UCSD-AML1 (cell line): Measurements from ENCODE around the gene KLF6.

Source experiments
- DNase-seq: peaks from one replicate; lab custom pipeline; 2025; ENCODE audit not compliant: unreplicated experiment; lab: John Stamatoyannopoulos, UW

Gene KLF6

DNA sequence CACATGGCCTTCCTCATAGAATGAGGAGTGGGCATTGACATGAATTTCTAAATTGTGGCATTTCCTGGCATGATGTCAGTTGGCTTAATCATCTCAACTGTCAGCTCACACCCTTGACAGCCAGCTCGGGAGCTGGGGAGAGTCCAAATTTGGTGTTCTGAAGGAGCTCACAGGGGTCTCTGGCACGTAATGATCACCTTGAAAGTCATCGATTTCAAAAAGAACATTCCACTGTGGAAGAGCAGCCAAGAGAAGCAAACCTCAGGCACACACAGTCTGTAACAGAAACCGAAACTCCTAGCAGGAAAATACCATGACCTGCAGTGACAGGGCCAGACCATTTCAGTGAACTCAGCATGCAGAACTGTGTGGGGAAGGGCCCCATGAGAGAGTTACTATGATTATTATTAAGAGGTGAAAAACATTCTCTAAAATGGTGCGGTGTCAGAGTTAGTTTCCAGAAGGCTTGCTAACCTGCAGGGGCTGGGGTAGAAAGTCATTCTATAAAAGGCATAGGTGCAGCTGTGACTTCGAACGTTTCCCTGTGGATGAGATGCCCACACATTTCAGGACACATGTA, 26.4 kb upstream of the KLF6 start:
- no peak for DNase-seq

DNA sequence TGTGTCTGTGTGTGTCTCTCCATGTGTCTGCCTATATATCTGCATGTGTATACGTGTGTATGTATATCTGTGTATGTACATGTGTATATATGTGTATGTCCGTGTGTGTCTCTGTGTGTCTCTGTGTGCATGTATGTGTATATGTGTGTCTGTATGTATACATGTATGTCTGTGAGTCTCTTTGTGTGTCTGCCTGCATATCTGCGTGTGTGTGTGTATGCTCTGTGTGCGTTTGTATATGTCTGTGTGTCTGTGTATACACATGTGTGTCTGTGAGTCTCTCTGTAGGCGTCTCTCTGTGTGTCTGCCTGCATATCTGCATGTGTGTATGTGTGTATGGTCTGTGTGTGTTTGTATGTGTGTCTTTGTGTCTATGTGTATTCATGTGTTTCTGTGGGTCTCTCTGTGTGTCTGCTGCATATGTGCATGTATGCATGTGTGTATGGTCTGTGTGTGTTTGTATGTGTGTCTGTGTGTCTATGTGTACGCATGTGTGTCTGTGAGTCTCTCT, 23.7 kb upstream of the KLF6 start:
- no peak for DNase-seq

DNA sequence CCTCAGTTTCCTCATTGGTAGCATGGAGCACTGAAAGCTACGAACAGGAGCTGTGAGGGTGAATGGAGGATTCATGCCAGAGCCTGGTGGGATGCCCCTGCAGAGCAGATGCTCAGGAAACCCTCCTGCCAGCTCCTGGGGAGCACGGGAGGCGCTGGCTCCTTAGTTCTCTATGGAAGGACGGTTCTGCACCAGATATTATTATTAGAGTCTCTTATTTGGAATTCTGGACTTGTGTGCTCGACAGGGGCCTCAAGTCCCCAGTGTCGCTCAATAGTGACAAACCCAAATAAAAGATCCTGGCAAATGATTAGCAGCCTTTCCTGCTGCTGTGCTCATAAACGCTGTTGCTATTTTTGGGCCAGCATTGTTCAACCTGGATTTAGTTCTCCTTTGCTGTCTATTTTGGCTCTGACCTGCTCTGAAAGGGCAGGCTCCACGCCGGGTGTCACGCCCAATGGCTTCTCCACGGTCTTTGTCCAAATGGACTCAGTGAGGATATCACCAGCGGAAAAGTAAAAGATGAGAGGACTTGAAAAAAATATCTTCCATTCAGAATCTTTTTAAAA, 23.0 kb upstream of the KLF6 start:
- DNase-seq, result no peak

DNA sequence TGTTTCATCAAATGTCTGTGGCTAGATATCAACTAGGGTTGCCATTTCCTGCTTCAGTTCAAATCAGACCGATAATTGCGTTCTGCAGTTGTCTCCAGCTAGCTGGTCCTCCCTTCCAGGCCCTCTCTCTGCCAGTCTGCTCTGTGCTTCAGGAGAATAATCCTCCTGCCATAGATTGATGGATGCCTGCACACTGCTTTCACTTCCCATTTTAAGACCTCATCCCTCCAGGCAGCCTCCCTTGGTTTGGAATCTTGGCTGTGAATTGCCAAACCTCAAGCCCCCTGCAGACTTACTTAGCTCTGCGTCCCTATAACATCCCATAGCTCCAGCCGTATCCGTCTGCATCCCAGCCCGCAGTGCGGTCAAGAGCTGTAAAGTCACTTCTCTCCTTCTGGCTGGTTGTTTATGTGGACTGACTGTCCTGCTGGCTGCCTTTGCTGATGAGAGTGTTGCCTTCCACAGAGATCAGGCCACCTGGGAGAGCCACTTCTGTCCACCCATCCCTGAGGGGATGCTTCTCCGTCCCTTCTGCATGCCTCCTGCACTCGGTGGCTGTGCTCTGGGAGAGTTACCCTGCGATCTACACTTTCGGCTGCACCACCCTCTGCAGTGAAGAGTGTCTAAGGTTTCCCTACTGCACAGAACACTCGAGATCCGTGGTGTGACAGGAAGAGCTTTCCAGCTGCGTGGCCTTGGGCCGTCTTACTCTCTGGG, 22.4 kb upstream of the KLF6 start:
- no peak for DNase-seq

DNA sequence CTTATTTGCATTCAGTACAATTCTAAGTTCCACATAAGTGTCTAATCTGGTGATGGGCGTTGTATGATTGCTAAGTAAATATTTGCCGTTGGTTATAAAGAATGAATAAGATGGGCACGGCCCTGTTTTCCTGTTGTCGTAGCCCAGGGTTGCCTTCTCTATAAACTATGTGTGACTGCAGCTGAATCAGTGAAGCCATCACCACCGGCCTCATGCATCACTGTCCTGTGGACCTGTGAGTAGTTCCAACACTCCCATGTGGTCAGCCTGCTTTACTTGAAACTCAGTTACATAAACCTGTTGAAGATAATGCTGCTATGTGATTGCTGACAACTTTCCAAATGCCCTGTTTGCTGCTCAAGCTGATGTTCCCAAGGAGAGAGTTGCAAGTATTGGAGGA, 21.6 kb upstream of the KLF6 start:
- DNase-seq, result no peak

DNA sequence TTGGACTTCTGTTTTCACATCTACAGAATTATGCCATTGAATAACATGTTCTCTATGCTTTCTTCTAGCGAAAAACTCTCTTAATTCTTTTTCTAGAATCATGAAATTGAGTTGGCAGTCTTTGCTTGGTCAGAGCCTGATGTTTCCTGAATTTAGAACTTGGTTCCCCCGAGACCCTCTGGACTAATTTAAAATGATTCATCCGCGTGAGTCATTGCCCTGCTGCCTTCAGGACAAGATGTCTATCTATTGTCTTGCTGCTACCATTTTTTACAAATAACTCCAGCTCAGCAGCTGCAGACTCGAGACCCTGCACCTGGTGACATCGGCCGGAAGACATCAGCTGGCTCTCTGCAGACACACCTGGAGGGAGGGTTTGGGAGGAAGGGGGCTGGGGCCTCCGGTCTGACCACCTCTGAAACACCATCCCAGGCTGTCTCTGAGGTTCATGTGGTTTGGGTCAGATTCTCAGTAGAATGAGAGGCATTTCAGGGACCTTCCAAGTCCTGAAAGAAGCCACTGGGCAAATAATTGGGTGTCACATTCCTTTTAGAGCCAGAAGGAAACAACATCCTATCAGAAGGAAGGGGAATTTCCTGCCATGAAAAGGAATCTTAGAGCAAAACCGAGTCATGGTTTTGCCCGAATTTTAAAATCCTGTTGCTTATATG, 20.9 kb upstream of the KLF6 start:
- DNase-seq, result no peak

DNA sequence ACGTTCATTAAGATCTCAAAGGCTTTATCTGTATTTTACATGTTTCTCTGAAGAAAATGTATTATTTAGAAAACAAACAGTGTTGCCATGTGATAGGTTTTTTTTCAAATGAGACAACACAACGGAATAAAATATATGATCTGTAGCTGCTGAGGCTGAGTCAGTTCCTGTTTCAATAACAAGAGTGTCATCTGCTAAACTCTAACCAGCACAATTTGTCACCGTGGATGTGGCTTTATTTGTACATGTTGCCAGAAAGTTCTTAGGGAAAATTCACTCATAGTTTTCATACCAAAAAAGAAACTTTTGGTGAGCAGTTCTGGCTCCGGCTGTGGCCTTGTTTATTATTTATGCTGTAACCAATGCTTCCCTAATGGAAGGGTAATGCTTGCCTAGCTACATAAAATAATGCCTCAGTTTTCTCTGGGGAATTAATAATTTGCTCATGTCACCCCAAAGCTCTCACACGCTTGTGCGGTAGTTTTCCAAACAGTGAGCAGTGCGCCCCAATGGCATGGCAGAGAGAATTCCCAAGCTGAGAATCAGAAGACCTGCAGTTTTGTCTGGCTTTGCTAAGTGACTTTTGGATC, 20.3 kb upstream of the KLF6 start:
- DNase-seq, result no peak

DNA sequence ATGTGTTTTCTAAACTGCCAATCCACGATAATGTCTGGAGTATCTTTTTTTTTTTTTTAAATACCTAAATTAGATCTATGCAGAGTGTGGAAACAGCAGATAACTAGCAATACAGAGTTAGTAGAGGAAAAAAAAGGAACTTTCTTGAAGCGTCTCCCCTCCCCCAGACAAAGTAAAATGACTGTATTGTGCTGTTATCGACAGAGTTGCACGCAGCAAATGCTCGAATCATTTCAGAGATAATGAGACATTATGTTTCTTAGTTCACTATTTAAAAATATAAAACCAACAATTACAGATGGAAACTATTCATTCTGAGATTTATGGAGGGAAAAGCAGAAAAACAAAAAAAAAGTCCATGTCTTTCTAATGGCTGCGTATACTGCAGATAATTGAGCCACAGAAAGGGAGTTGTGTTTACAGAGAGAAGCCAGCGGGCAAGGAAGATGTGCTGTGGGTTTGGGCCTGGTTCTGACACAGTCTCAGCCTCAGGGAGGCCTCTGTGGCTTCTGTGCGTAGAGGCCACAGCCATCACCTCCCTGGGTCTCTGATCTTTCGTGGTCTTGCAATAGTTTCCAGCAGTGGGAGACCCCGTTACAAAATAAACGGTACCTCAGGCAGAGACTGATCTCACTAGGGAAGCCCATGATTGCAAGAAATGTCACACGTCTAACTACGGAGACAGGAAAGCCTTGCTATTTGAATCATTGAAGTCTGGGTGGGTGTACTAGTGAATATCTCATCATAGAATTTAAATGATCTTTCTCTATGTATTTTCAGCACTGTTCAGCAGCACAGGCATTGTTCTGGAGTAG, 19.1 kb upstream of the KLF6 start:
- no peak for DNase-seq

DNA sequence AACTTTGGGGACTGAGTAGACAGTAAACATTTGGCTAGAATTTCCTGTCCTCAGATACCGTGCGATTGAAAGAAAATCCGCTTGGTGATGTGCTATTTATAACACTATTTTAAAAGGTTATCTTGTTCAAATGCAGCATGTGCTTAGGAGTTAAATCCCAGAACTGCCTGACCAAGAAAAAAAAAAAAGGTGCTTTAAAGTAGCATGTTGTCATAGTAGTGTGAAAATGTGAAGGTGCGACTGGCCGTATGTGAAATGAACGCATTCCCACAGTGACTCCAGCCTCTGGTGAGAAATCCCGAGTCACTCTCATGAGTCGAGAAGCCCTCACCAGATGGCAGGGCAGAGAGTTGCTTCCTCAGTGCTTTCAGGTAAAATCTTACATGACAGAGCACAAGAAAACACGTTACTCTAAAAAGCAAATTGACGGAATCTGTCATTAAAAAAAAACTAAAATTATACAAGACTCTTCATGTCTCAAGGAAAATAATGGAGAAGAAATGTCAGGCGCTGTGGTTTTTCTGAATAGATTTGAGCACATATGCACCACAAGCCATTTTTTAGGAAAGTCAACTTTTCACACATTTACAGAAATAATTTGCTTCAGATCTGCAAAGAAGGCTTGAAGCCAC, 18.4 kb upstream of the KLF6 start:
- DNase-seq, result no peak

DNA sequence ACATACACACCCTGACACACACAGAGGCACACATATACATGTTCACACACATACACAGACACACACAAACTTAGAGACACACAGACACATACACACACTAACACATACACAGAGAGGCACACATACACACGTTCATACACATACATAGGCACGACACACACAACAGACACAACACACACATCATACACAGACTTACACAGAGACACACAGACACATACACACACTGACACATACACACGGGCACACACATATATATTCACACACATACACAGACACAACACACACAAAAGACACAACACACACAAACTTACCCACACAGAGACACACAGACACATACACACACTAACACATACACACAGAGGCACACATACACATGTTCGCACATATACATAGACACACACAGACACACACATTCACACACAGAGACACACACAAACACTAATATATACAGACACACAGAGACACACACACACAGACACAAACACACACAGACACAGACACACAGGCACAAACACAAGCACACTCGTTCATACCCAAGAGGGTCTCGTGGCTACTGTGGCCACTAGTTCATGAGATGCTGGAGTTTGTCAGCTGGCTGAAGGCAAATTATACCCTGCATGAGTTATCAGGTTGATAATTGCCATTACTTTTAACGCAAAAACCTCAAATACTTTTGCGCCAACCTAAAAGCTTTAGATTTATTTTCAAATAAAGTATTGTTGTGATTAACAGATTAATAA, 17.7 kb upstream of the KLF6 start:
- DNase-seq, result no peak

DNA sequence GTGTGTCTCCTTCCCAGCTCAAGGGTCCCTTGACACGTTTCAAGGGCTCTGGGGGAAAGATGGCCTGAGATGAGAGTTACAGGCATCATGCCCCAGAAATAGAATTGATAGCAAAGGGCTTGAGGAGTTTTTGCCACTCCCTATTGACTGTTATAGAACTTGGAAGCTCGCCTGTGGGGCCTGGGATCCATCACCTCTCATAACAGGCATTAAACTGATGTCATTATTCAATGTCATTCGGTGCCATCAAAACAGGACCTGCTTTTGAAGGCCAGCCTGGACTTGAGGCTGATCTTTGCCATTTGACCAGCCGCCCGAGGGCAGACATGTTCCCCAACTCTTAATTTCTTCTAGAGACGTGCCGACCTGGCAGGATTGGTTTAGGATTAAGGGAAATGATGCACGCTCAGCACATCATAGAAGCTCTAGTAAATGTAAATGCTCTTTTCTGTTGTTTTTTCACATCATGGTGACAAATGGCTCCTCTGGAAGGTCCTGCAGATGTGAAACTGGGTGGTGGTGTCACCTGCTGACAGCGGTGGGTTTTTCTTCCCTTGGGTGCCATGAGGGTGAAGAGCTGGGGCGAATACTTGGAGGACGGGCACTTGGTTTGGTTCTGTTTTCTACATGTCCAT, 16.7 kb upstream of the KLF6 start:
- DNase-seq, result no peak

DNA sequence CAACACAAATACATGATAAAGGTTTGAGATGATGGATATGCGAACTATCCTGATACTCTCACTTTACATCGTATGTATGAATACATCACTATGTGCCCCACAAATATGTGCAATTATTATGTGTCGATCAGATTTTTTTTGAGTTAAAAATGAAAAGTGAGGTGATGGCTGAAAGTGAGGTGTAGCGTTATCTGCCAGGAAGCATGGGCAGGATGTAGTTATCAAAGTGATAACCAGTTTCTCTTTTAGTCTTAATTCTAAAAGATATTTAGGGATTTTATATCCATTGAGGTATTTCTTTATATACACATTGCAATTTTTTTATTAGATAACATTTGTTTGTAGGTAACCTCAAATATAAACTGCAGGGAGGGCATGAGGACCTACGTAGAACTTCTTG, 15.6 kb upstream of the KLF6 start:
- DNase-seq, result no peak

DNA sequence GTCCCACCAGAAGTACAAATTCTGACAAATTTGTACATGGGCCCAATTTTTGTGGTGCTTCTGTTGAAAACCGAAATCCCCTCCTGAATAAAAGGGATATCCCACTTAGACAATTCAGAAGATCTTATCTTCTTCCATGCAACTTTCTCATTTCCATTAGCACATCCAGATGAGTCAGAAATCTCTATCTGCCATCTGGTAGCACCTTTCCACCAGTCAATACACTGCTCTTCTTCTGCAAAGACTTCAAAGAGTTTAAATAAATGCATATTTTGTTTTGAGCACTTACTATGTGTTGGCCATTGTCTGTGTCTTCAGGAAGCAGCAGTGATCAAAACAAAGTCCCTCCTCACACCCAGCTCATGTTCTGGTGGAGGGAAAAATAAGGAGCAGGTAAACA, 12.7 kb upstream of the KLF6 start:
- DNase-seq, result no peak

DNA sequence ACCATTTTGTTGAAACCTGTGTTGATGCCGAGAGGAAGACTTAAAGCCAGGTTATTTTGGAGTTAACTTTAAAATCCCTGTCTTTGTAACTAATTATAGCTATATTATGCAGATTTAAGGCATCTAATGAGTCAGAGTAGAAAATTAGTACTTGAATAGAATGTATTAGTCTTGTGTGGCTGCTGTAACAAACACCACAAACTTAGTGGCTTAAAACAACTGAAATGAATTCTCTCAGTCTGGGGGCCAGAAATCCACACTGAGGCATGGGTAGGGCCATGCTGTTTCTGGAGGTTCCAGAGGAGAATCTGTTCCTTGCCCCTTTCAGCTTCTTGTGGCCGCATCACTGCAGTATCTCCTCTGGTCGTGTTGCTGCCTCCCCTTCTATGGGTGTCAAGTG, 8.5 kb upstream of the KLF6 start:
- DNase-seq, result no peak

DNA sequence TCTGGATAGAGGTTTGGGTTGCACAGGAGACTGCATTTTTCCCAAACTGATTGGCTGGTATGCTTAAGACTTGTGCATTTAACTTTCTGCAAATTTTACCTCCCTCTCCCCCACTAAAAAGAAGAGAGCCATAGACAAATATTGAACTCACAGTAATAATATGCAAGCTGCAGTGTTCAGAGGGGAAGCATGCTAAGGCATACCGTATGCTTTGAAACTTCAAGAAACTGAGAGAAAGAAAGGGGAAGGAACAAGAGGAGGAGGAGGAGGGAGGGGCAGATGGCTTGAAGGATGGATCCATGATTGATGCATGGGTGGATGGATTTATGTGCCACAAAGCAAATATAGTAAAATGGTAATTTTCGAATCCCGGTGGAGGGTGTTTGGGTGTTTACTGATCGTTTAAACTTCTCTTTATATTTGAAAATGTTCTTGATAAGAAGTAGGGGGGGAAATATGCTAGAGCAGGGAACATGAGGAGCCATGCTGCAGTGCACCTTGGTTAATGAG, 7.8 kb upstream of the KLF6 start:
- no peak for DNase-seq

DNA sequence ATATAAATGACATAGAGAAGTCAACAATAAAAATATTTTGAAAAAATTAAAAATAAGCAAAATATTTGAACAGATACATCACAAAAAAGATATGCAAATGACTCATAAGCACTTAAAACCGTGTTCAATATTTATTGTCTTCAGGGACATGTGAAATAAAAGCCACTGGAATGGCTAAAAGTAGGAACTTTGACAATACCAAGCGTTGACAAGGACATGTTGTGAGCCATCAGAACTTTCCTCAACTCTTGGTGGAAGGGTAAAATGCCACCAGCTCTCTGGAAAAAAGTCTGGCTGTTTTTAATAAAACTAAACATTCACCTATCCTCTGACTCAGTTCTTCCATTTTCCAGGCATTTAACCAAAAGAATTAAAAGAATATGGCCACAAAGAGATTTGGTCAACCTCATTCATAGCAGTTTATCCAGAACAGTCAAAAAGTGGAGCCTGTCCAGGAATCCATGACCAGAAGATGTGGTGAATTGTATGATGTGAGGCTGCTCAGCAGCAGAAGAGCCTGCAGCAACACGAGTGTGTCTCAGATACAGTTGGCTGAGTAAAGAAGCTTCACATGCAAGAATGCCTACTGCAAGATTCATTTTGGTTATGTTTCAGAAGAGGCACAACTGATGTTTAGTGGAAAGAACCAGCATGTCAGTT, 7.1 kb upstream of the KLF6 start:
- no peak for DNase-seq

DNA sequence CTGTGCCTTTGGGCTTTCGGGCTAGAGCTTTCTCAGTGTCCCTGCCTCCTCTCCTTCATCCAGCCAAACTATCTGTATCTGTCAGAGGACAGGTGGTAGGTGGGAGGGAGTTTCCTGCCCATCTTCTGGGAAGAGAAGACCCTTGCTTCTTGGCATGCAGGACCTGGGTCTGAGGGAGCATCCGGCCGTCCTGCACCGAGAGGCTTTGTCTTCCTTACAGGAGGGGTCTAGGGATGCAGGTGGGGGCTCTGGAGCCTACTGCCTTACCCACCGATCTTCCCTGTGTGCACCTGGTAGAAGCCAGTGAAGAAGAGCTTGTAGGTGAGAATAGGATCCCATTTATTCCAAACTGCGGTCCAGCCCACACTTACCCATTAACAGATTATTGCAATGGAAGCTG, 5.8 kb upstream of the KLF6 start:
- DNase-seq, result no peak

DNA sequence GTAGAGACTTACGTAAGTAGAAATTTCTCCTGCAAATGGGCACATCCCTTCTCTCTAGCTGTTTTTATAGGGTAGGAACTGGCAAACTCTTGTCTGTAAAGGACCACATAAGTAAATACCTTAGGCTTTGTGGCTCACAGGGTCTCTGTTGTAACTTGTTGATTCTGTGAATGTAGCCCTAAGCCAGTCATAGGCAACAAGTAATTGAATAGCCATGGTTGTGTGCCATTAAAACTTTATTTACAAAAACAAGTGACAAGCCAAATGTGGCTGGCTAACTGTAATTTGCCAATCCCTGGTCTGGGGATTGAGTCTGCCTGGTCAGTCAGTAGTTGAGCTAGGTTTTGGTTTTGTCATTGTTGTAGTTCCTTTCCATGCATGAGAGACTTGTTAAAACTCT, 5.3 kb upstream of the KLF6 start:
- no peak for DNase-seq

DNA sequence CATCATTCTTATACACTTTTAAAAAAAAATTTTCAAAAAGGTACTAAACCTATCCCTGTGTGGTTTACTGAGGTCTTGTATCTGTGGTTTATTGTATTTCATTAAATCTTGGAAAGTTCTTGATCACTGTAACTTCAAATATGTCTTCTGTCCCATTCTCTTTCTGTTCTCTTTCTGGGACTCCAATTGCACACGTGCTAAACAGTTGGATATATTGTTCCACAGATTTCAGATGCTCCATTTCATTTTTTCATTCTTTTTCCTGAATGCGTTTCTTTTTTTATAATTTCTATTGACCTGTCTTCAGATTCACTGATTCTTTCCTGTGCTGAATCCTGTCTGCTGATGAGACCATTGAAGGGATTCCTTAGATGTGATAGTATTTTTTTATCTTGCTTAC, 4.6 kb upstream of the KLF6 start:
- no peak for DNase-seq
